ENCODE measurements around the gene DDX1. TPM values are rescaled to one million over a fixed set of nuclear protein-coding genes. Genes with fewer than 3 reads are reported as not detected.
"Not testable (repeated sequence)": the region's sequence is repeated elsewhere in the genome, so short reads cannot be mapped to it uniquely, and the experiment has no call there.

Gene DDX1
- total and polyA plus RNA-seq, 12 donors, result 39.4 to 122 (median 77.2) TPM

DNA sequence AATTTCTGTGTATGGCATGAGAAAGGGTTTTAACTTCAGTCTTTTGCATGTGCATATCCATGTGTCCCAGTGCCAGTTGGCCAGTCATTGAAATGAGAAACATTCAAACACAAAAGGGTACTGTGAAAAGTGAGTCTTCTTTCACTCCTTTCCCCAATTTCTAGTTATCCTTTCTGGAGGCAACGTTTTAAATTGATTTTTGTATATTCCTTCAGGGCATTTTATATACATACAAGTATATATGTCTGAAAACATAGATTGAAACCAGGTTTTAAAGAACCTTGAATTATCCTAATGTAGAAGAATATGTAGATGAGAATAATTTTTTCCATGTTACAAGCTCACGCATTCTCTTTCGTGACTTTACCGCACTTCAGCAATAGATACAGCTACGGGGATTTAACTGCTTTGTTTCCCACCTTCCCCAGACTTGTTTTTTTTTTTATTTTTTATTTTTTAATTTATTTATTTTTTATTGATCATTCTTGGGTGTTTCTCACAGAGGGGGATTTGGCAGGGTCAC is 18.8 kb downstream of the DDX1 start:
- Histone ChIP-seq H3K4me3 (no peak overlapping the region), H3K36me3 (replicated peaks in 1 of 2) (peaks cover 0 to 50% of the 10 kb centered on the region in 2 donors), H3K9me3 (replicated peaks in 1 of 3) (no peaks in the 10 kb centered on the region), H3K27ac (no peak overlapping the region), H3K27me3 (no peaks in the 10 kb centered on the region), H3K4me1 (replicated peaks in 1 of 2) (peaks cover 11% of the 10 kb centered on the region in 2 donors)
- intact Hi-C loops (cut with DNase I), result no loop called here
- 95 to 97% (median 96%) methylated on average over 5 of the region's 5 CpGs for WGBS, 4 donors
- DNase-seq, result no peak
- TF ChIP-seq, protein P1, sequence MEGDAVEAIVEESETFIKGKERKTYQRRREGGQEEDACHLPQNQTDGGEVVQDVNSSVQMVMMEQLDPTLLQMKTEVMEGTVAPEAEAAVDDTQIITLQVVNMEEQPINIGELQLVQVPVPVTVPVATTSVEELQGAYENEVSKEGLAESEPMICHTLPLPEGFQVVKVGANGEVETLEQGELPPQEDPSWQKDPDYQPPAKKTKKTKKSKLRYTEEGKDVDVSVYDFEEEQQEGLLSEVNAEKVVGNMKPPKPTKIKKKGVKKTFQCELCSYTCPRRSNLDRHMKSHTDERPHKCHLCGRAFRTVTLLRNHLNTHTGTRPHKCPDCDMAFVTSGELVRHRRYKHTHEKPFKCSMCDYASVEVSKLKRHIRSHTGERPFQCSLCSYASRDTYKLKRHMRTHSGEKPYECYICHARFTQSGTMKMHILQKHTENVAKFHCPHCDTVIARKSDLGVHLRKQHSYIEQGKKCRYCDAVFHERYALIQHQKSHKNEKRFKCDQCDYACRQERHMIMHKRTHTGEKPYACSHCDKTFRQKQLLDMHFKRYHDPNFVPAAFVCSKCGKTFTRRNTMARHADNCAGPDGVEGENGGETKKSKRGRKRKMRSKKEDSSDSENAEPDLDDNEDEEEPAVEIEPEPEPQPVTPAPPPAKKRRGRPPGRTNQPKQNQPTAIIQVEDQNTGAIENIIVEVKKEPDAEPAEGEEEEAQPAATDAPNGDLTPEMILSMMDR (IDR thresholded peaks at IDR 0.05), result no peak
- TF ChIP-seq POLR2A (IDR thresholded peaks at IDR 0.05), result no peak

DNA sequence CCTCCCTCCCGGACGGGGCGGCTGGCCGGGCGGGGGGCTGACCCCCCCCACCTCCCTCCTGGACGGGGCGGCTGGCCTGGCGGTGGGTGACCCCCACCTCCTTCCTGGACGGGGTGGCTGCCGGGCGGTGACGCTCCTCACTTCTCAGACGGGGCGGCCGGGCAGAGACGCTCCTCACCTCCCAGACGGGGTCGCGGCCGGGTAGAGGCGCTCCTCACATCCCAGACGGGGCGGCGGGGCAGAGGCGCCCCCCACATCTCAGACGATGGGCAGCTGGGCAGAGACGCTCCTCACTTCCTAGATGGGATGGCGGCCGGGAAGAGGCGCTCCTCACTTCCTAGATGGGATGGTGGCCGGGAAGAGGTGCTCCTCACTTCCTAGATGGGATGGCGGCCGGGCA is 20.4 kb downstream of the DDX1 start:
- H3K27ac ChIP-seq; H3K4me3 ChIP-seq; DNase-seq; intact Hi-C loops (cut with DNase I); H3K9me3 ChIP-seq (replicated peaks in 1 of 3); H3K27me3 ChIP-seq: not testable (repeated sequence)
- peaks cover 0 to 37% of the 10 kb centered on the region in 2 donors for H3K36me3 ChIP-seq (replicated peaks in 1 of 2)
- H3K4me1 ChIP-seq (replicated peaks in 1 of 2), result peaks cover 12 to 13% of the 10 kb centered on the region in 2 donors
- WGBS, 4 donors, result 97 to 100% methylated on average over 4 to 30 of the region's 33 CpGs; no CpG with 5 or more reads in 2 of the 4 donors

DNA sequence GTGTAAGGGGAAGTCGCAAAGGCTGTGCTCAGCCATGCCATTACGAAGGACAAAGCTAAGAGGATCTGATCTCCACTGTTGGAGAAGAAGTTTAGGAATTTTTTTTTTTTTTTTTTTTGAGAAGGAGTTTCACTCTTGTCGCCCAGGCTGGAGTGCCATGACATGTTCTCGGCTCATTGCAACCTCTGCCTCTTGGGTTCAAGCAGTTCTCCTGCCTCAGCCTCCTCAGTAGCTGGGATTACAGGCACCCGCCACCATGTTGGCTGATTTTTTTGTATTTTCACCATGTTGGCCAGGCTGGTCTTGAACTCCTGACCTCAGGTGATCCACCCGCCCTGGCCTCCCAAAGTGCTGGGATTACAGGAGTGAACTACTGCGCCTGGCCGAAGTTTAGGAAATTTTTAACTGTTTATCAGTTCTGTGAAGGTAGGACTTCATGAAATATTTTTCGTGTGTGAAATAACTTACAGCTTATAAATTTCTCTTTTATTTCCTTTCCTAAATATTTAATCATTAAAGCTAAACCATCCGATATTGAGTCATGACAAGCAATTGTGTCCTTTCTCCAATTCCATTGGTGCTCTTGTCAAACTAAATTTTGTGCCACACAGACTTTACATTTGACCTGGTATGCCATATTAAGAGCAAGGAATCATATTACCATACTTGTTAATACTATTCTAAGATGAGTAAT is 22.2 kb downstream of the DDX1 start:
- no peak for DNase-seq
- Histone ChIP-seq H3K9me3 (replicated peaks in 1 of 3) (no peaks in the 10 kb centered on the region), H3K27ac (peak overlapping the region in 1 of 5 donors; percentile 59), H3K27me3 (no peaks in the 10 kb centered on the region), H3K36me3 (replicated peaks in 1 of 2) (peaks cover 0 to 35% of the 10 kb centered on the region in 2 donors), H3K4me1 (replicated peaks in 1 of 2) (peaks cover 12 to 13% of the 10 kb centered on the region in 2 donors), H3K4me3 (no peak overlapping the region)
- 90 to 97% (median 96%) methylated on average over 10 of the region's 10 CpGs for WGBS, 4 donors
- intact Hi-C loops (cut with DNase I), result no loop called here
- TF ChIP-seq POLR2A (IDR thresholded peaks at IDR 0.05), result no peak
- TF ChIP-seq, protein P1 (IDR thresholded peaks at IDR 0.05), result no peak

DNA sequence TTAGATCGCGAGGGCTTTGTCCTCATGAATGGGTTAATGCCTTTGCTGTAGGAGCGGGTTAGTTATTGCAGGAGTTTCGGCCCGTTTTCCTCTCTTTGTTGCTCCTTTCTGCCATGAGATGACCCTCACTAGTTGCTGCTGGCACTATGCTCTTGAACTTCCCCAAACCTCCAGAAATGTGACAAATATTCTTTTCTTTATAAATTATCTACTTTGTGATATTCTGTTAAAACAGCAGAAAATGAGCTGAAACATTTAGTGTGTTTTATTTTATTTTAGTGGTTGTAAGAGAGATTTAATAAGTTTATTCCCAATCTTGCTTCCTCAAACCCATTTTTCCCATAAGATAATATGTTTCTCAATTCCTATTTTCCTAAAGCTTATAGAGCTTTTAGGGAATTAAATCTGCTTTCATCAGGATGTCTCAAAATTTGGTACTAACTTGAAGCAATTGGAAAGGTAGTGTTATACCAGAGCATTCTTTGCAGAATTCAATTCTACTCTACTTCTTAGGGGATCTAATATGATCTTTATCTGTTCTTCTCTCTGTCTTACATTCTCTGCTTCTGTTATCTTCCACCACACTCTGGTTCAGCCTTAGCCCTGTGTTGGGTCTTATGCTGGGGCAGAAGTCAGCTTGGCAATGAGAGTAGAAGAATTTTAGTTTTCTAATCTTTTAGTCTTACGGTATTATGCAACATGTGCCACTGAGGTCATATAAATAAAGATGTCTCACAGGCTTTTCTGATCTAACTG is 23.1 kb downstream of the DDX1 start:
- peaks cover 12 to 13% of the 10 kb centered on the region in 2 donors for H3K4me1 ChIP-seq (replicated peaks in 1 of 2)
- peak overlapping the region; percentile 24 to 79 (median 47) for H3K27ac ChIP-seq
- intact Hi-C loops (cut with DNase I), result no loop called here
- H3K9me3 ChIP-seq (replicated peaks in 1 of 3), result no peaks in the 10 kb centered on the region
- TF ChIP-seq, protein P1 (IDR thresholded peaks at IDR 0.05), result no peak
- peak in 1 of 2 donors; percentile 33 for TF ChIP-seq POLR2A (IDR thresholded peaks at IDR 0.05)
- DNase-seq, result peak in 3 of 7 donors; percentile 16 to 47 (median 43)
- no peak overlapping the region for H3K4me3 ChIP-seq
- H3K27me3 ChIP-seq, result no peaks in the 10 kb centered on the region
- WGBS, 4 donors, result 74 to 77% (median 75%) methylated on average over 6 of the region's 6 CpGs
- H3K36me3 ChIP-seq (replicated peaks in 1 of 2), result peaks cover 0 to 35% of the 10 kb centered on the region in 2 donors

Measured in adrenal gland (tissue), 12 donors.